LNCAP (cell line): ENCODE data around the gene ABCA10.

ENCODE experiments used
- CTCF ChIP-seq: fragments of 450-650 bp; IDR thresholded peaks from 2 replicates; pipeline ENCODE4 v1.5.1; 2017; ENCODE audit warnings: mild to moderate bottlenecking

Gene ABCA10

GRCh38 chr17:69223809-69224208 lies 4.8 kb downstream of the ABCA10 start:
- TF ChIP-seq CTCF, result no peak

DNA sequence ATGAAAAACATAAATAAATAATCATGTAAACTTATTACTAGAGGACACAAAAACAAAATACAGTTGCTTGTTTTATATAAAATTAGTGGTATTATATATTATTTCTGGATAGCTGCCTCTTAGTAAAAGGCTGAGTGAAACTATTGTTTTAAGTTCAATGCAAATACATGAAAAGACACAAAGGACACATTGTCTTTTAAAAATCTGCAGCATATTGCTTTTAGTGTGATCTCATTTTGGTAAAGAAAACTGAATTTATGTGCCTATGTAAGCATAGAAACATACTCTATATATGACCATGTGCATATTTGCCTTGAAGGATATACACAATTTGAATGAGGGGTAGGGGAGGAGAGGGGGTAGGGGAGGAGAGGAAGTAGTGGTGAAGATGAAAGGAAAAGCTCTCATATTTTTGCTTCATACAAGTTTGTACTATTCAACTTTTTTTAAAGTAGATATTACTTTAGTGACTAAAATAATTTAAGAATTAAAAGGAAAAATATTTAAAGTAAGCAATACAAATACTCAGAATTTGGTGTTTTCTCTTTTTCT lies 5.8 kb downstream of the ABCA10 start:
- no peak for TF ChIP-seq CTCF

- no peak for TF ChIP-seq CTCF
Measured at GRCh38 chr17:69220098-69220497, 8.5 kb downstream of the ABCA10 start.

DNA sequence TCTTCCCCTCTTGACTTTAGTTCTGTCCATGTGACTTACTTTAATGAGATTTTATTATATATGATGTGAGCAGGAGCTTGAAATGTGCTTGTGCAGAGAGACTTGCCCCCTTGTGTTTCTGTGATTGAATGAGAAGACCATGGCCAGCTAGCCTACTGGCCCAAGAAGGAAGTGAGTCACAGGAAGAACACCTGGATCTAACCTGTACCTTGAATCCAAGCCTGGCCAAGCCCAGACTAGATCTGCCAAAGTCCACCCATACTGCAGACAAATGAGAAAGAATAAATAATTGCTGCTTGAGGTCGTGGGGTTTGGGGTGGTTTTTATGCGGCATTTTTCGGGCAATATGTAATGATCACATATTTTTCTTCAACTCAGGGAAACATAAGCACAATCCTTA lies 9.6 kb downstream of the ABCA10 start:
- no peak for TF ChIP-seq CTCF

GRCh38 chr17:69213059-69213813 lies 15.4 kb downstream of the ABCA10 start:
- no peak for TF ChIP-seq CTCF

GRCh38 chr17:69208640-69209039 lies 20.0 kb downstream of the ABCA10 start:
- no peak for TF ChIP-seq CTCF

- TF ChIP-seq CTCF, result no peak
Measured at GRCh38 chr17:69207151-69207550, 21.5 kb downstream of the ABCA10 start.

GRCh38 chr17:69198238-69198637 lies 30.4 kb downstream of the ABCA10 start:
- TF ChIP-seq CTCF, result no peak
